Stimulated activated CD8-positive, alpha-beta memory T cell treated with anti-CD3 and anti-CD28 coated beads, Interleukin-4, amount 100 ng/mL, for 48 hours (primary cell): ENCODE data around the gene ZFHX2.
"Not testable (repeated sequence)": the region's sequence is repeated elsewhere in the genome, so short reads cannot be mapped to it uniquely, and the experiment has no call there.

Source experiments
- DNase-seq: peaks from one replicate; pipeline ENCODE4 v3.0.0-alpha.2; 2020

The ZFHX2 gene

DNA sequence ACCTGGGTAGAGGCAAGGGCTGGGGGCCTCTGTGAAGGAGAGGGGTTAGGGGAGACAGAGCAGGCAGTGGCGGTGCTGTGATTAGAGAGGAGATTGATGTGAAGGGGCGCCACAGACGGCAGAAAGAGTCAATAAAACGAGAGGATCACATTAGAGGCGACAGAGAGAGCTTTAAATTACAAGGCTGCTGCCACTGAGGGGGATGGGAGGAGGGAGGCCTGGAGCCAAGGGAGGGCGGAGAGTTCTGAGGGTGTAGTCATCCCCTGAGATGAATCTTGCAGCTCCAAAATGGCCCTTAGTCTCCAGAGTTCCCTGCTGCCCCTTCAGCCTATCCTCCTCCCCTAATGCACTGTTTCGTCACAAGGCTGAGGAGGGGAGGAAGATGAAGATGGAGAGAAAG lies 12.8 kb downstream of the ZFHX2 start:
- DNase-seq = no peak

DNA sequence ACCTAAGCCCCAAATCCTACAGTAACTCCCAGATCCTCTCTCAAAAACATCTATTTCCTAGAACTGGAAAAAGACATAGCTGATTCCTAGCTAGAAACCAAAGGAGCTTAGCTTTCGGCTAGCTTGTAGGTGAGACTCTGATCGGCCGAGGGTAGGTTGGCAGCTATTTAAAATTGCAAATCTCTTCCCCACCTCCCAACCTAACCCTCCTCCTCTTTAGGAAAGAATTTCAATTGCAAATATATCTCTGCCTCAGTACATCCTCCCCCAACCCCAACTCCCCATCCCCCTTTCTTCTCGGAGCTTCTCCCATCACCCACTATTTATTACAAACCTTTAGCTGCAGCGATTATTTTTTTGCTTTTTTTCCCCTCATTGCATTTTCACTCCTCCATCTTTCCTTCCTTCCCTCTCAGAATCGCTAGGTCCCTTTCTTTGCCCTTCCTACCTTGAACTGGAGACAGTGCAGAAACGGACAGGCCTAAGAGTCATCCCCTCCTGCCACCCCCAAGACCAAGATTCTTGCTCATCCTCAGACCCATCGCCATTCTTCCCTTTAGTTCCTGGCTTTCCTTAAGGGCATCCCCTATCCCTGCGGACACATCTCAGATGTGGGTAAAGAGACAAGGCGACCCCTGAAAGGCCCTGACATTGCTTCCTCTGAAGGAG lies 13.4 kb downstream of the ZFHX2 start:
- no peak for DNase-seq

DNA sequence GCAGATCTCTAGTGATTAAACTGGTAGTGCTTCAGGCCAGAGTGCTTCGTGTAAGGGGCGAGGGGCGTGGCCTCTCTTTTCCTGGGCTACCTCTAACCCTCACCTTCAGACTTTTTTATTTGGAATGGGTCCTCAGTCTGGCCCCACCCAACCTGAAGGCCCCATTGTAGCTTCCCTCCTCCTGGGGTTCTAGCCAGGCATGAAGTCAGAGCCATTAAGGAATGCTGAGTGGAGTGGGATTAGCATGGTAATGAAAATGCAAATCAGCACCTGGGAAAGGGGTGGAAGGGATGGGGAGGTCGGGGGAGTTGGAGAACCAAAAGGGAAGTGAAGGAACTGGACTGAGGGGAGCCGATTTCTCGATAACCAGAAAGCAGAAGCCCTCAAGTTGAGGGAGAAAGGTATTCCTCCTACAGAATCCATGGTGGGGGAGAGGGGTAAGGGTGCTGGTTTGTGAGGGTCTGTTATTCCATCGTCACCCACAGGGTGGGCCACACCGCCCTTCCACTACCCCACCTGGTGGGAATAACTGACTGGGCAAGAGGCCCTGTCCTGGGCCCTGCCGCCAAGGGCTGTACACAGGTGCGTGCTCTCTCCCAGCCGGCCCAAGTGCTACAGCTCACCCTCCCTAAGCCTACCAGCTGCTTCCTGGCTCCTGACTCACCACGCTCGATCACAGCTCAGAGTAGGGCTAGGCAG lies 14.1 kb downstream of the ZFHX2 start:
- DNase-seq = no peak

DNA sequence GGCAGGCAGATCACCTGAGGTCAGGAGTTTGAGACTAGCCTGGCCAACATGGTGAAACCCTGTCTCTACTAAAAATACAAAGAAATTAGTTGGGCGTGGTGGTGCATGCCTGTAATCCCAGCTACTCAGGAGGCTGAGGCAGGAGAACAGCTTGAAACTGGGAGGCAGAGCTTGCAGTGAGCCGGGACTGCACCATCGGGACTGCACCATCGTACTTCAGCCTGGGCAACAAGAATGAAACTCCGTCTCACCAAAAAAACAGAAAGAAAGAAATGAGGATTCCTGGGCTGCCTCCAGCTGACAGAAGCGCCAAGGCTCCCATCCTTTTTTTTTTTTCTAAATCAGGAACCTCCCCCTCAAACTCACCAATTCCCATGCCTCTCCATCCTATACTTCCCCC lies 14.7 kb downstream of the ZFHX2 start:
- not testable (repeated sequence) for DNase-seq

DNA sequence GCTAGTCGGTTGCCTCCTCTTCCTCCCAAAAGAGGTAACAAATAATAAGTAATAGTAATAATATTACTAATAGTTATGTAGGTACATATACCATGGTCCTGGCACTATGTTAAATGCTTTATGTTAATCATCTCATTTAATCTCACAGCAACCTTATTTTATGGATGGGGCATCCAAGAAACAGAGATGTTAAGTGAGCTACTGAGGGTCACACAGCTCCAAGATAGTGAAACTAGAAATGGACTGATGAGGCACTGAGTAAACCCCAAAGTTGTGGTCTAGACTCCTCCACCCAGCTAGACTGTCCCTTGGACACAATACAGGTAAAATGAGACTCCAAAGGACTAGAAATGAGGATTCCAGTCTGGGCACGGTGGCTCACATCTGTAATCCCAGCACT lies 15.1 kb downstream of the ZFHX2 start:
- DNase-seq = no peak

DNA sequence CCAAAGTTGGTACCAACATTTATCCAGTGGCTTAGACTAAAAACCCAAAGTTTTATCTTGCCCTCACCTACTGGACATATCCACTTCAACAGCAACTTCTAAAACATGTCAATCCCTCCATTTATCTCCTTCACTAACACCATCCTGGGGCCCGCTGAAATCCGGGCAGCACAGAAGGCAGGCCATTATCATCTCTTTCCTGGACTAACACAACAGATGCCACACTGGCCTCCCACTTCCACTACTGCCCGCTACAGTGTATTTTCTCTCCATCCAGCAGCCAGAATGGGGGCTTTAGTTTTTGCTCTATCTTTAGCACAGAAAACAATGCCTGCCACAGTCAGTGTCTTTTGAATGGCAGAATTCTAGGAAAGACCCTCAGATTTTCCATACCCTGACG lies 15.6 kb downstream of the ZFHX2 start:
- no peak for DNase-seq

DNA sequence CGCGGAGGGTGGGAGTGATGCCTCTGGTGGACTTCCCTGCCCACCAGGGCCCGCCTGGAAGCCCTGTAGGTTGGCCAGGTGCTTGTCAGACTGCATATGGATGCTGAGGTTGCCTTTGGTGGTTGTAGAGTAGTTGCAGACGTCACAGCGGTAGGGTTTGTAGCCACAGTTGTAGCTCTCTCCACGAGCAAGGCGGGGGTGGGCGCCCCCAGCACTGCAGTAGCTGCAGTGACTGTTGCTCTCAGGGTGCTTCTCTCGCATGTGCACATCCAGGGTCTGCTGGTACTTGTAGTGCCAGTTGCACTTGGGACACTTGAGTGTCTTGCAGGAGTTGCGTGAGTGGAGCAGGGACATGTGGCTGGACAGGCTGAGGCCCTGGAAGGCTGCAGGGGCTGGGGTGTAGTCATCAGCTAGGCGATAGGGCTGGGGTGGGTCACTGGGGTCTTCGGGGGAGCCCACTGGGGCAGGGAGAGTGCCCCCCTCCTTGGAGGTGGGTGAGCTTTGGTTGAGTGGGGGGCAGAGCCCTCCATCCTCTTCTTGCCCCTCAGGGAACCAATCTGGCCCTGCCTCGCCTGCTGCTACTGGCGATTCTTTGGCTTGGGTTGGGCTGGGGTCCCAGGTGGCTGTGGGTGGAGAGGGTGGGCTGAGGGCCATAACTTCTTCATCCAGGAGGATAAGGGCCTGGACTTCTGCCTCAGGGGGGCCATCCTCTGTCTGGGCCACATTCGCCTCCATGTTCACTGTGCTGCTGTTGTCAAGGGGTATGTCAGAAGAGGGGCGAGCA lies 17.7 kb downstream of the ZFHX2 start:
- no peak for DNase-seq

DNA sequence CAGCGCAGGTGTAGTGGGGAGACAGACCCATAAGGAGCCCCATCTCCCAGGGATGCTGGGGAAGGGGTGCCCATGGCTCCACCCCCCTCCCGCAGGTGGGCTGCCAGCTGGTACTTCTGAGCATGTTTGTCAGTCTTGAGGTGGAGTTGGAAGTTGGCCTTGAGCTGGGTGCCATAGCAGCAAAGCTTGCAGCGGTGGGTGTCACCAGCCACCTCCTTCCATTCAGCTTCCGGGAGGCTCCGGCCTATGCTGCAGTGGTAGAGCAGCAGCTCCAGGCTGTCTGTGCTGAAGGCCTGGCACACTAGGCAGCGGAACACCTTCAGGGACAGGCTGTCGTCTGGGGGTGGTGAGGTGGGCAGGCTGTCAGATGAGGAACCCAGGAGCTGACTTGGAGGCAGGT lies 18.9 kb downstream of the ZFHX2 start:
- no peak for DNase-seq

DNA sequence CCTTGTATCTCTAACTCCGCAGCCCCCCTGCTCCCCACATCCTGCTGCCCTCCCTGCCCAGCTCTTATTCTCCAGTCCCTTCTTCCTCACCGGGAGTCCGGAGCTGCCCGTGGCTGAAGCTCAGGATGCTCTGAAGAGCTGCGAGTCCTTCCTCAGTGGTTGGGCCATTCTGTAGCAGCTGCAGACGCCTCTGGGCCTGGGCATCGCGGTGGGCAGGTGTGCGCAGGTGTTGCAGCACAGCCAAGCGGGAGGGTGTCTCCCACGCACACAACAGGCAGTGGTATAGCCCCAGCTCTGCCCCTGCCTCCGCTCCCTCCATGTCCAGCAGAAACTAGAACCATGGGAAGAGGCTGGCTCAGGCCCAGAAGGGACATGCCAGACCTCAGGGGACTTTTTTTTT lies 20.2 kb downstream of the ZFHX2 start:
- DNase-seq = no peak

DNA sequence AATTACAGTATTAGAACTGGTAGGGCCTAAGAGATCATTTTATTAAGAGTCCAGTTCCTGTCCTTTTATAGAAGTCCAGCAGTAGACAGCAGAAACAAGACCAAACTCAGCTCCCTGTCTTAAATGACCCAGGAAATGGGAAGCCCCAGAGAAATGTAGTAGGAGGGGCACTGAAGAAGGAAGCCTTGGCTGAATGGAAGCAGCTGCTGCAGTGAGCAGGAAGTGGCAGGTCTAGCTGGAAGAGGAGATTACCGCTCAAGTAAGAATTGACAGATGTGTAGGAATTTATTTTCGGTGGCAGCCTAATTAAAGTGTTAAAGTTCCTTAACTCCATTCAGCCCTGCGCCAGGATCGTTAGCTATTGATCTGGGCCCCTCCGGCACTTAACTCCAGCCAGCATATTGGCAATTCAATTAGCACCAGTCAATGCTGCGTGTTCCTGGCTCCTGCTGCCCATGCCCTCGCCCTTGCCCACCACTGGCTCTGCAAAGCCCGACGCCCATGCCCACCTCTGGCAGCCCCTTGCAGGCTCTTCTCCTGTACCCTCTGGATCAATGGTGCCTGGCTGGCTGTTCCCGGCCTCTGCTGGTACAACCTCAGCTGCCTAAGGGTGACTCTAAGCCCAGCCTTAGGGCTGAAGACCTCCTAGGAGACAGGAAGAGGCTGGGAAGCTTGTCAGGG lies 21.1 kb downstream of the ZFHX2 start:
- DNase-seq = no peak

DNA sequence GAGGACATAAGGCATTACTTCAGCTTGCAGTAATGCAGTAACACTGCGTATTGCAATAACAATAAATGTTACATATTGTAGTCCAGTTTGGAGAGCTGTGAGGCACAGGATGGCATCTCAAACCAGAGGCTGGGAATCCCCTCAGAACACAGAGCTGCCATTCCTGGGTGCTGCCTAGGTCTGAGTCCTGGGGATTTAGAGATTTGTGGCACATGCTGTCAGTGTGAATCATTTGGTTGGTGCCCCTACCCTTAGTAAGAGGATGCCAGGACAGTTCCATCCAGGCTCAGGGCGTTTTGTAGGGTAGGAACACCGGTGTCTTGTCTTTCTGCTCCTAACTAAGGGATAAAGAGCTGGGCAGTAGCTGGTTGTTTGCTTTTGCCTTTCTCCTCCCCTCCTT lies 22.5 kb downstream of the ZFHX2 start:
- DNase-seq = no peak

DNA sequence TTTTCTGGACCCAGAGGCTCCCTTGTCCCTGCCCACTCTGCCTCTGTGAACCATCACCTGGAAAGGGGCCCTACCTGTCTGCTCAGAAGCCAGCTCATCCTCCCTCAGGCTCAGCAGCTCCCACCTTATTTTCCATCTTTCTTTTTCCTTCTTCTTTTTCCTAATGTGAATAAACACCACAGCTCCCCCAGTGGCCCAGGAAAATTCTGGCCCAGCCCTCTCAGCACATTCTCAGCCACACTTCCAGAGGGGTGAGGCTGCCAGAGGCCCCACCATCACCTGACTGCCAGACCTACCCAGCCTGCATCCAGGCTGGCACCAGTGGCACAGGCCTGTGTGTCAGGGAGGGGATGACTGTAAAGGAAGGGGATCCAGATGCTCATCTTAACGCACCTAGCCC lies 23.0 kb downstream of the ZFHX2 start:
- no peak for DNase-seq

DNA sequence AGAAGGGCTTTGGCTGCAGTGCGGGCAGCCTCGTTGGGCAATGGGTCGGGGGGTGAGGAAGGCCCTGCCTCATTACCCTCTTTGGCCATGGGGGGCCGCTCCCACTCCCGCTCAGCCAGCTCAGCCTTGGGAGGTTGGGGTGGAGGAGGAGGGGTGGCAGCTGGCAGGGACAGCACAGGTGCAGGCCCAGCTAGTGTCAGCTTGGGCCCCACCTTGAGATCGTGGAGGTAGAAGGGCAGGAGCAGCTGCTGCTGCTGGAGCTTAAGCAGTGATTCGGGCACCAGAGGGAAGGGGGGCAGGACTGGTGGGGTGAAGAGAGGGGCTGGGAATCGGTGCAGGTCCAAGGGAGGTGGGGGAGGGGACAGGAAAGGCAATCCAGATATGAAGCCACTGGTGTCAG lies 26.0 kb downstream of the ZFHX2 start:
- DNase-seq = no peak

DNA sequence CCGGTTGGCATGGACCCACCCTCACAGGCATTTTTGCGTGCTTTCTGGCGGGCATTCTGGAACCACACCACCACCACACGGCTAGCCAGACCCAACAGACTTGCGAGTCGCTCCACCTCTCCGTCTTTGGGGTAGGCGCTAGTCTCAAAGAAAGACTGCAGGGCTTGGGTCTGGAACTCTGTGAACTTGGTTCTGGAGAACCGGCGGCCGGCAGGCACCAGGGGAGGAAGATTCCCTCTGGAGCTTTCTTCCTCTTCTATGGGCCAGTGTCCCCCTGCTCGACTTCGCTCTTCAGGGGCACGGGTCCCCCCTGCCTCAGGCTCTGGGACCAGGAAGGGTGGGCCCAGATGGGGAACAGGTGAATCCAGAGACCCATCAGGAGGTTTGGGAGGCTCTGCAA lies 26.6 kb downstream of the ZFHX2 start:
- DNase-seq = no peak

DNA sequence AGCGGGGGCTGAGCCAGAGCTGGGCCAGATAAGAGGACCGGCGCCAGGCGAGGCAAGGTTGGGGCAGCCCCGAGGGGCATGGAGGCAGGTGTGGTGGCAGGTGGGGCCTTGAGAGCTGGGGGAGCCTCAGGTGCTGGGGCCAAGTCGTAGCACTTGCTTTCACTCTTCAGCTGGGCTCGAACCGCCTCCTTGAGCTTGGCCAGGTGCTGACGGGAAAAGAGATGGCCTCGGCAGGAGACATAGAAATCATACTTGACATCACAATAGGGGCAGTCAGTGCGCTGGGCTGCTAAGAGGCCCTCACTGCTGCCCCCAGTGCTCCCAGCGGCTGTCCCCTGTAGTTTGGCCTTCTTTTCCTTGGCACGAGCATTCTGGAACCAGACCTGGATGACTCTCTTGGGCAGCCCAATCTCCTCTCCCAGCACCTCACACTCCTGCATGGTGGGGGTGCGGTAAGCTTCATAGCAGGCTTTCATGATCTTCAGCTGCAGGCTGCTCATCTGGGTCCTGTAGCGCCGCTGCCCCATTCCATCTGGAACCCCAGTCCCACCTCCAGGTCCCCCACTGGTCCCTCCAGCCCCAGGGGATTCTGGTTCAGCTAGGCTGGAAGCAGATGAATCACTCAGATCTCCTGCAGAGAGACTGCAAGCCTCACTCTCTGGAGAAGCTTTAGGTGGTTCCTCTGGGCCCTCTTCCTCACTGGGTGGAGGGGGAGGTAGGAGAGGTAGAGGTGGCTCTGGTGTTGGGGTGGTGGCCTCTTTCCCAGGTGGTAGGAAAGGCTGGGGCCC lies 28.1 kb downstream of the ZFHX2 start:
- DNase-seq = no peak

DNA sequence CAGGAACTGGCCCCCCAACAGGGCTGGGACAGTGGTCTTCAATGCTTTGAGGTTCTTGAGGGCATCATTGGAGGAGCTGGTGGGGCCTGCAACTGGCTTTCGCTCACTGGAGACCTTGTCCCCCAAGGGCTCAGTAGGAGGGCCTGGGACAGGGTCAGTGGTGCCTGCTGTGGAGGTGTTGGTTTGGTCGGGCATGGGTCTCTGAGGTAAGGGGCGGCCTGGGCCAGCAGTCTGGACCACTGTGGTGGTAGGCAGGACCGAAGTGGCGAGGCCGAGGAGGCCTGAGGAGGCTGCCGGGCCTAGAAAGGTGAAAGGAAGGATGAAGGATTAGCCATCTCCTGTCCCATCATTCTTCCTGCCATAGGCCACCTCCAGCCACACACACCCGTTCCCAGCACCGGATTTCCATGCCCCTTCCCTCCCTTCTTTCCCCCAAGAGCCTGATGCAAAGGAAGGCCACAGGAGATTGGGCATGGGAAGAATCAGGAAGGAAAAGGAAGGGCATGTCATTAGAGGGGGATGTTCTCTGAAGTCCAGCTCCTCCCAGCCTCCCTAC lies 28.8 kb downstream of the ZFHX2 start:
- DNase-seq = no peak

DNA sequence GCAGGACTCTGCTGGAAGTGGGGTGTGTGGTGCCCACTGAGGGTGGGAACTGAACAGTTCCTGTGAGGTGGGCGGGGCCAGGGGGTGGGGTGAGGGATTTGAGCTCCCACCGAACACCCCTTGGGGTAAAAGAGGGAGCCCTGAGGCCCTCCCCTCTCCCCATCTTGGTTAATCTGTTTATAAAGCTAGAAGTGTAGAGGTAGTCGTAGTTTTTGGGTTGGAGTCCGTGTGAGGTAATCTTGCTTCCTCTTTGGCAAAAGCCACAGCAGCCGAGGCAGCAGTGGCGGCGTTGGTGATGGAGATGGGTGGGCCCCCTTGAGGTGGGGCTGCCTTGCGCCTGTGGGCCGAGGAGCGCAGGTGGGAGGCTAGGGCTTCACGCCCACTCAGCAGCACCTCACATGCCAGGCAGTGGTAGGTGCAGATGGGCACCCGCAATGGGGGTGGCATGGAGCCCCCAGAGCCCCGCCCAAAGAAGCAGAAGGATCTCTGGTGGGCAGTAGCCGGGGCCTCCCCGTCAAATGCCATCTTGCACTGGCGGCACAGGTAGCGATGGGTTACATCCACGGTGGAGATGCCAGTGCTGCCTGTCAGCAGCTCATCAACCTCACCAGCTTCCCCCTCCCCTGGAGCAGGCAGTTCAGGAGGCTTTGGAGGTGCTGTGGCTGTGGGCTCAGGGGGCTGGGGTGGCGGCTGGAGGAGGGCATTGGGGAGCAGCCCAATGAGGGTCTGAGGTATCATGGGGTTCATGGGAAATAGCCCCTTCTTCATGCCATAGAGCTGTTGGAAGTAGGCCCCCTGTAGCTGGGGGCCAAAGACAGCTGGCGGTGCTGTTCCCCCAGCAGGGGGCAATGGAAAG lies 29.6 kb downstream of the ZFHX2 start:
- no peak for DNase-seq

DNA sequence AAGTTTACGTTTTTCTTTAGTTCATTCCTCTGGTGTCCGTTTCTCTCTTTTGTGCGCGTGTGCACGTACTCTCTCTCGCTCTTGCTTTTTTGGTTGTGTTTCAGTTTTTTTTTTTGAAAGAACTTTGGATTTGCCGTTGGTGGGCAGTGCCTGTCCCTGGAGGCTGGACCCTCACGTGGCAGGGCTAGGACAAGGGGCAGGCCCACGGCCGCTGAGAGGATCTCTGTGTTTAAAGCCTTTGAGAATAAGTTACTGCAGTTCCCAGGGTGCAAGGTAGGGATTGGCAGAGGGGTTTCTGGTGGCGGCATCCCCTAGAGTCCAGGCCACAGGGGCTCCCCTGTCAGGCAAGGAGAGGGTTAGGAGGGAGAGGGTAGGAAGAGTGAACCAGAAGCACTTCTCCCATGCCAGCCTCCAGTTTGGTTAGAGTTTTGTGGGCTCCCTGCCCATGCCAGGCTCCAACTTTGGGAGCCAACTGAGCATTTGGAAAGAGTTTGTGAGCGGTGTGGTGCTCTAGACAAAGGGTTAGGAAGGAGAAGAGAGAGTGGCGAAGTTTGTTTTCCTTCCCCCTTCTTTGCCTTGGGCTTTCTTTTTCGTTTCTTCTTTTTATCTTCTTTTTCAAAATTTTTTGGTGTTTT lies 30.5 kb downstream of the ZFHX2 start:
- no peak for DNase-seq

DNA sequence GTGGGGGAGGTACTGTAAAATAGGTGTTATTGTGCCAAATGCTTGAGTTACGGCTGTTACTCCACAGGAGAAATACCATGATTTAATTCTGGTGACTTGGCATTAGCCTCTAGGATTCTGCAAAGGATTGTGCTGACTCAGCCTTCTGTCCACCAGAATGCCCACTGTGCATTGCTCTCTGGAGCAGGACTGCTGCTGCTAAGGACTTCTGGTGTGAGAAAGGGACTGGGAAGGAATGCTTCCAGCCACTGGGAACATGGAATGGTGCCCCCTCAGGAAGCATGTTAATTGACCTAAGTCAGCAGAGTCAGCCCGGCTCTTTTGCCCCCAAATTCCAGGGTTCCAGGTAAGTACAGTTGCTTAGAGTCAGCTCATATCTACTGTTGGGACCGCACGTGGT lies 32.9 kb downstream of the ZFHX2 start:
- DNase-seq = no peak

DNA sequence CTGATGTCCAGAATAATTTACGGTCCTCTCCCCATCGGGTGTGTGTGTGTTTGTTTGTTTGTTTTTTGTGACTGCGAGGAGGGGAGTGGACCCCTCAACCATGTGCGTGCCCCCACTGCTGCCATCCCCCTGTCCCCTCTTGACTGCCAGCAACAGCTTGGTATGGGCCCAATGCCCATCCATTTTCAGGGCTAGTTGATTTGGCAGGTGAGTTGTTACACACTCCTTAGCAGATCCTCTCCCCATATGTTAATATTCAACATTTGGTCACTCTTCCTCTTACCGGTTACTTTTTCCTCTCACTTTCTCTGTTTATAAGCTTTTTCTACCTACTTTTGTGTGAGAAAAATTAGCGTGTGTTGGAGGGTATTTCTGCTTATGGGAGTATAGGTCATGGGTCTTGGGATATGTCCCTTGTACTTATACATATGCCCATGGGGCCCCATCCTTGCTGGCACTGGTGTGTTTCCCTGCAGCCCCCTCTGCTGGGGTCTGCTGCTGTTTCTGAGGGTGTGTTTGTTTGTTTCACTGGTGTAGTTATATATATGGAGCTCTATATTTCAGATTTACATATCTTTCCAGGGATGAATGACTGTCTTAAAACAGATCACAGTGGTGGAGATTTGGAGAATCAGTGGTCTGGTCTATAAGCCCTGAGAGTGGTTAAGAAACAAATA lies 33.8 kb downstream of the ZFHX2 start:
- DNase-seq = no peak

DNA sequence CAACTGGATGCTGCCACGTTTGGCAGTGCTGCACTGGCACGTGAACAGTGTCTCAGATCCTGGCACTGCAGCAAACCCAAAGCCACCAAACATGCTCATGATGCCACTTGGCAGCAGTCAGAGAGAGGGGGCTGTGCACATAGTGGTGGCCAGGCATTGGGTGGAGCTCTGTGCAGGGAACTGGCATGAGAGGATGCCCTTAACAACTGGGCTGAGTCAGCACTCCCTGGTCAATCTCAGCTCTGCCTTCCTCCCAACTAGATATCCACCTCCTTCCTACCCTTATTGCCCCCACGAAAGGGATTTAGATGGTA lies 37.0 kb downstream of the ZFHX2 start:
- DNase-seq = no peak
